CD4-positive, CD25-positive, alpha-beta regulatory T cell (primary cell): Measurements from ENCODE around the gene CHKA. TPM values are rescaled to one million over a fixed set of nuclear protein-coding genes. Genes with fewer than 3 reads are reported as not detected.

ENCODE experiments used
- ATAC-seq, 2 donors: fragments of 150-1000 bp; cut with Tn5 transposase; one replicate each; pipeline ENCODE4 v1.10.0; 2021; ENCODE audit warnings: low read depth in 2 of 2, moderate number of reproducible peaks in 2 of 2, moderate library complexity in 1 of 2
- DNase-seq, 3 donors: peaks; one replicate each; pipeline versions ENCODE4 v3.0.0 to v3.0.0-alpha.2; 2012 to 2022; ENCODE audit warnings: mixed read lengths in 1 of 3
- H3K27ac ChIP-seq: one replicate; pipeline ENCODE4 v1.7.0; 2013; ENCODE audit warnings: mild to moderate bottlenecking, low read length; ENCODE audit not compliant: insufficient read depth, poor library complexity, severe bottlenecking
- H3K27me3 ChIP-seq: one replicate; pipeline ENCODE4 v1.7.0; 2013; ENCODE audit warnings: low read length; ENCODE audit not compliant: control insufficient read depth, insufficient read depth
- H3K36me3 ChIP-seq: one replicate; pipeline ENCODE4 v1.7.0; 2013; ENCODE audit warnings: mild to moderate bottlenecking, low read length, moderate library complexity; ENCODE audit not compliant: control insufficient read depth, insufficient read depth
- H3K4me1 ChIP-seq: 2 replicates; pipeline ENCODE4 v1.7.0; 2013; ENCODE audit warnings: mild to moderate bottlenecking, low read length; ENCODE audit not compliant: insufficient read depth, control insufficient read depth, poor library complexity, severe bottlenecking
- H3K4me3 ChIP-seq: one replicate; pipeline ENCODE4 v1.7.0; 2013; ENCODE audit warnings: low read depth, mild to moderate bottlenecking, low read length, moderate library complexity
- H3K9me3 ChIP-seq, 2 experiments: 1 replicate in 1 of 2; 2 replicates in 1 of 2; pipeline ENCODE4 v1.7.0; 2013; ENCODE audit warnings: low read length in 2 of 2, mild to moderate bottlenecking in 1 of 2, moderate library complexity in 1 of 2; ENCODE audit not compliant: control insufficient read depth in 2 of 2
- H3K27ac Mint-ChIP-seq, 3 donors: one replicate each; pipeline ENCODE4 v1.8.0; 2020 to 2022; ENCODE audit warnings: mild to moderate bottlenecking in 3 of 3, mixed read lengths in 3 of 3, moderate library complexity in 2 of 3
- H3K27me3 Mint-ChIP-seq: one replicate; pipeline ENCODE4 v1.8.0; 2022; ENCODE audit warnings: mild to moderate bottlenecking, mixed read lengths
- H3K36me3 Mint-ChIP-seq: one replicate; pipeline ENCODE4 v1.8.0; 2020; ENCODE audit warnings: mixed read lengths
- H3K4me1 Mint-ChIP-seq, 4 donors: one replicate each; pipeline ENCODE4 v1.8.0; 2020 to 2022; ENCODE audit warnings: mixed read lengths in 4 of 4, mild to moderate bottlenecking in 1 of 4
- H3K4me3 Mint-ChIP-seq, 4 donors: one replicate each; pipeline ENCODE4 v1.8.0; 2020 to 2022; ENCODE audit warnings: mild to moderate bottlenecking in 4 of 4, mixed read lengths in 4 of 4, moderate library complexity in 3 of 4
- H3K9me3 Mint-ChIP-seq, 7 donors: one replicate each; pipeline ENCODE4 v1.8.0; 2020 to 2022; ENCODE audit warnings: mixed read lengths in 7 of 7, mild to moderate bottlenecking in 3 of 7, moderate library complexity in 2 of 7
- polyA plus RNA-seq, 4 donors: library from polyadenylated mRNA; unstranded; fragments of 300-500 nt; fragmentation: Illumina TruSeq; gene quantifications; one replicate each; pipeline ENCODE4 v1.2.3, GENCODE V29; 2021
- total RNA-seq: library from RNA; stranded (reverse); gene quantifications from one replicate; pipeline ENCODE4 v1.2.3, GENCODE V29; 2022

Gene CHKA
- total and polyA plus RNA-seq, 5 donors from 2014 or later: 0.76 to 8.1 (median 1.2) TPM

DNA sequence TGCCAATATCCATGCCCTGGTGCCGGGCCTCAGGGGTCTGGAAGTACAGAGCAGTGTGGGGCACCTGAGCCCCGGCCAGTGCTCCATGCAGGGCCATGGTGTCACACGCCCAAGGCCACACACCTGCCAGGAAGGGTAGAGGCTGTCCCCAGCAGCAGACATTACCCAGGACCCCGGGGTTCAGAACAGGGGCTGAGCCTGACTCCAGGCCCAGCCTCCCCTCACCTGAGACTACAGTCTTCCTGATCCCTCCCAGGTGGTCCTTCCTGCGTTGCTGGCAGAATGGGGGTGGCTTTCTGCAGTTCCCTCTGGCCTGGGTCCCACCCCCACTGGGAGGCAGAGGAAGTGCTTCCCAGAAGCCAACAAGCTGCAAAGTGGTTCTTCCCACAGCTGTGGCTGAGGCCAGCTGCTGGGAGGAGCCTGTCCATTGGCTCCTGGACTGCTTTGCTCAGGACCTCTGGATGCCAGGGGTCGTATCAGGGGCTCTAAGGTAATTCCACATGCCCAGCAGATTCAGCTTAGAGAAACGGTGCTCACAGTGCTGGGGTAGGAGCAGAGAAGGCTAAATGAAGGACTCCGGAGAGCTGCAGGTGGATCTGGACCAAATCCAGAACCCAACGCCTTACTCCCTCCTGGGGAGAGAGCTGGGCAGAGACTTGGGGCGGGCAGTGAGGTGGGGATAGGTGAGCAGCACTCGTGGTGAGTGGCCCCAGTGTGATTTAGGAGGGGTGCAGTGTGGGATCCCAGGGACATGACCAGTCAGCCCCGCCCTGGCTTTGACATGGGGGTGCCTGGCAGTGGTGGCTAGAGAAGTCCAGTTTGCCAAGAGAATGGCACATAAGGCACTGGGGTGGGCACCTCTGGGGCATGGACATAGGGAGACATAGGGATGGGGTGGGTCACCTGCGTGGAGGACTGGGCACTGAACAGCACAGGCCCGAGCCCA is 69.7 kb downstream of the CHKA start:
- Mint-ChIP-seq H3K27ac (peak overlapping the region in 2 of 3 donors; percentile 20 to 62), H3K9me3 (peaks cover 0 to 3% (median 0%) of the 10 kb centered on the region in 7 donors), H3K27me3 (no peaks in the 10 kb centered on the region), H3K36me3 (peaks cover 6% of the 10 kb centered on the region), H3K4me1 (no peaks in the 10 kb centered on the region), H3K4me3 (no peak overlapping the region)
- no peak for ATAC-seq
- peaks cover 40% of the 10 kb centered on the region for H3K36me3 ChIP-seq
- no peak overlapping the region for H3K27ac ChIP-seq
- H3K4me1 ChIP-seq: no peaks in the 10 kb centered on the region
- no peak overlapping the region for H3K4me3 ChIP-seq
- DNase-seq: no peak
- H3K27me3 ChIP-seq: no peaks in the 10 kb centered on the region
- no peaks in the 10 kb centered on the region for H3K9me3 ChIP-seq

GRCh38 chr11:68050371-68050841 is 70.8 kb downstream of the CHKA start:
- Histone ChIP-seq H3K4me3 (no peak overlapping the region), H3K36me3 (peaks cover 47% of the 10 kb centered on the region), H3K27me3 (no peaks in the 10 kb centered on the region), H3K4me1 (no peaks in the 10 kb centered on the region), H3K9me3 (no peaks in the 10 kb centered on the region), H3K27ac (no peak overlapping the region)
- Mint-ChIP-seq H3K27me3 (no peaks in the 10 kb centered on the region), H3K27ac (peak overlapping the region in 1 of 3 donors; percentile 31), H3K36me3 (peaks cover 9% of the 10 kb centered on the region), H3K9me3 (peaks cover 0 to 3% (median 0%) of the 10 kb centered on the region in 7 donors), H3K4me1 (no peaks in the 10 kb centered on the region), H3K4me3 (no peak overlapping the region)
- DNase-seq (no peak), ATAC-seq (no peak)

GRCh38 chr11:68049509-68050370 is 71.4 kb downstream of the CHKA start:
- Mint-ChIP-seq H3K36me3 (peaks cover 9% of the 10 kb centered on the region), H3K4me1 (no peaks in the 10 kb centered on the region), H3K4me3 (no peak overlapping the region), H3K9me3 (peaks cover 0 to 3% (median 0%) of the 10 kb centered on the region in 7 donors), H3K27me3 (no peaks in the 10 kb centered on the region), H3K27ac (no peak overlapping the region)
- Histone ChIP-seq H3K4me1 (no peaks in the 10 kb centered on the region), H3K36me3 (peaks cover 50% of the 10 kb centered on the region), H3K4me3 (no peak overlapping the region), H3K27me3 (no peaks in the 10 kb centered on the region), H3K9me3 (no peaks in the 10 kb centered on the region), H3K27ac (no peak overlapping the region)
- ATAC-seq (no peak), DNase-seq (no peak)

DNA sequence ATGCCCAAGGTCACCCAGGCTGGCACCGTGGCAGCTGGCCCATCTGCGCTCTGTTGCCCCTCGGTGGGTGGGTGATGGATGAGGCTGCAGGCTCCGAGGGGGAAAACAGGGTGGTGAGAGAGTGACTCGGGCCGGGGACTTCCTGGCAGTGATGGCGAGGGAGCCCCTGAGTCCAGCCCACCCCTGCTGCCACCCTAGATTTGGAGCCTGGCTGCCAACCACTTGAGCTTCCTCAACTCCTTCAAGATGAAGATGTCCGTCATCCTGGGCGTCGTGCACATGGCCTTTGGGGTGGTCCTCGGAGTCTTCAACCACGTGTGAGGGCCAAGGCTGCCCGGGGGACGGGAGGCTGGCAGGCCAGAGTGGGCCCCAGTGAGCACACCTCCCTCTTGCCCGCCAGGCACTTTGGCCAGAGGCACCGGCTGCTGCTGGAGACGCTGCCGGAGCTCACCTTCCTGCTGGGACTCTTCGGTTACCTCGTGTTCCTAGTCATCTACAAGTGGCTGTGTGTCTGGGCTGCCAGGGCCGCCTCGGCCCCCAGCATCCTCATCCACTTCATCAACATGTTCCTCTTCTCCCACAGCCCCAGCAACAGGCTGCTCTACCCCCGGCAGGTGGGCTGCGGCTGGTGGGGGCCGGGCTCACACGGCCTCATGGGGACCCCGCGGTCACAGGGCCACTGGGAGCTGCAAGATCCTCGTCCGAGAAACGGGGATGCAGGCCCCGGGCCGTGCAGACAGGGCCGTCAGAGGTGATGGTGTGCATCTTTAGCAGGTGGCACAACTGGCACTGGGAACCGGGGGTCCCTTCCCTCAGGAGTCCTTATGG is 72.3 kb downstream of the CHKA start:
- Histone ChIP-seq H3K27ac (no peak overlapping the region), H3K4me3 (no peak overlapping the region), H3K27me3 (no peaks in the 10 kb centered on the region), H3K4me1 (no peaks in the 10 kb centered on the region), H3K36me3 (peaks cover 58% of the 10 kb centered on the region), H3K9me3 (no peaks in the 10 kb centered on the region)
- Mint-ChIP-seq H3K4me1 (no peaks in the 10 kb centered on the region), H3K4me3 (no peak overlapping the region), H3K36me3 (peaks cover 9% of the 10 kb centered on the region), H3K27ac (no peak overlapping the region), H3K9me3 (peaks cover 0 to 3% (median 0%) of the 10 kb centered on the region in 7 donors), H3K27me3 (no peaks in the 10 kb centered on the region)
- no peak for ATAC-seq
- no peak for DNase-seq

DNA sequence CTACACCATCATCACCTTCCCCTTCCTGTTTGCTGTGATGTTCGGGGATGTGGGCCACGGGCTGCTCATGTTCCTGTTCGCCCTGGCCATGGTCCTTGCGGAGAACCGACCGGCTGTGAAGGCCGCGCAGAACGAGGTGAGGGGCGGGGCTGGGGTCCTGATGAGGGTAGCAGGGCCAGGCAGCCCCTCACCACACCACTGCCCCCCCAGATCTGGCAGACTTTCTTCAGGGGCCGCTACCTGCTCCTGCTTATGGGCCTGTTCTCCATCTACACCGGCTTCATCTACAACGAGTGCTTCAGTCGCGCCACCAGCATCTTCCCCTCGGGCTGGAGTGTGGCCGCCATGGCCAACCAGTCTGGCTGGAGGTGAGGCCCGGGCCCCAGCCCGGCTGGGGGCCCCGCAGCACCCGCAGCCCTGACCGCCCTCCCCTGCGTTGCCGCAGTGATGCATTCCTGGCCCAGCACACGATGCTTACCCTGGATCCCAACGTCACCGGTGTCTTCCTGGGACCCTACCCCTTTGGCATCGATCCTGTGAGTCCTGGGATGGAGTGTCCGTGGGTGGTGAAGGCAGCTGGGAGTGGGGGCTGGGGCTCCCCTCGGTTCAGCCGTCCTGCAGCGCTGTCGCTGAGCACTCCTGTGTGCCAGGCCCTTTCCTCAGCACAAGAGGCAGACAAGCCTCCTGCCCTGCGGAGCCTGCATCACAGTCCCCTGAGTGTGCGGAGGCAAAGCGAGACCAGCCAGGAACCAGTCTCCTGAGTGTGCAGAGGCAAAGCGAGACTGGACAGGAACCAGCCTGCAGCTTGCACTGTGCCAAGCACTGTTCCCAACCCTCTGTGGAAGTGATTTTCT is 73.5 kb downstream of the CHKA start:
- peaks cover 0 to 3% (median 0%) of the 10 kb centered on the region in 7 donors for H3K9me3 Mint-ChIP-seq
- H3K4me3 Mint-ChIP-seq: no peak overlapping the region
- no peaks in the 10 kb centered on the region for H3K27me3 Mint-ChIP-seq
- Histone ChIP-seq H3K27me3 (no peaks in the 10 kb centered on the region), H3K4me1 (no peaks in the 10 kb centered on the region), H3K9me3 (no peaks in the 10 kb centered on the region), H3K27ac (no peak overlapping the region), H3K36me3 (peaks cover 56% of the 10 kb centered on the region), H3K4me3 (no peak overlapping the region)
- DNase-seq: no peak
- H3K4me1 Mint-ChIP-seq: no peaks in the 10 kb centered on the region
- peaks cover 9% of the 10 kb centered on the region for H3K36me3 Mint-ChIP-seq
- ATAC-seq: no peak
- peak overlapping the region in 1 of 3 donors; percentile 42 for H3K27ac Mint-ChIP-seq

DNA sequence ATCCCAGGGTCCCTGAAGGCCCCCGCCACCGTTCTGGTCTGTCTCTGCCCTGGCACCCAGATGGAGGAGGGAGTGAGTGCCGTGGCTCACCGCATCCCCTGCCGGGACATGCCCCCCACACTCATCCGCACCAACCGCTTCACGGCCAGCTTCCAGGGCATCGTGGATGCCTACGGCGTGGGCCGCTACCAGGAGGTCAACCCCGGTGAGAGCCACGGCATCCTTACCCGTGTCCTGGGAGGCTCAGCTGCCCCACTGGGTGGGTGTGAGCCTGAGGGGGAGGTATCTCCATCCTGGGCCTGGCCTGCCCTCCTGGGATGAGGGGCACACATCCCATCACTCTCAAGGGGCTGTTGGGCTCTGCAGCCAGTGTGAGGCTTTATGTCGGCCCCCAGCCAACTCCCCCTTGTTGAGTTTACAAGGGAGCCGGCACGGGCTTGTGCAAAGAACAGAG is 76.3 kb downstream of the CHKA start:
- peak overlapping the region in 1 of 4 donors; percentile 73 for H3K4me3 Mint-ChIP-seq
- Histone ChIP-seq H3K9me3 (no peaks in the 10 kb centered on the region), H3K27ac (no peak overlapping the region), H3K27me3 (no peaks in the 10 kb centered on the region), H3K4me3 (no peak overlapping the region), H3K36me3 (peaks cover 38% of the 10 kb centered on the region), H3K4me1 (peaks cover 19% of the 10 kb centered on the region)
- peaks cover 0 to 11% (median 2%) of the 10 kb centered on the region in 4 donors for H3K4me1 Mint-ChIP-seq
- peak overlapping the region in 1 of 3 donors; percentile 20 for H3K27ac Mint-ChIP-seq
- H3K27me3 Mint-ChIP-seq: no peaks in the 10 kb centered on the region
- H3K36me3 Mint-ChIP-seq: peaks cover 3% of the 10 kb centered on the region
- ATAC-seq: no peak
- no peaks in the 10 kb centered on the region for H3K9me3 Mint-ChIP-seq
- DNase-seq: no peak
